NCI-H1694 (cell line): ENCODE results near the gene ADAMTS12.
"Not testable (repeated sequence)": the region's sequence is repeated elsewhere in the genome, so short reads cannot be mapped to it uniquely, and the experiment has no call there.

Experiments
- DNase-seq: peaks from one replicate; lab custom pipeline; 2025; lab: John Stamatoyannopoulos, UW

Gene ADAMTS12

GRCh38 chr5:33901156-33901555 lies 9.4 kb upstream of the ADAMTS12 start:
- no peak for DNase-seq

GRCh38 chr5:33894566-33894965 lies 2.8 kb upstream of the ADAMTS12 start:
- no peak for DNase-seq

DNA sequence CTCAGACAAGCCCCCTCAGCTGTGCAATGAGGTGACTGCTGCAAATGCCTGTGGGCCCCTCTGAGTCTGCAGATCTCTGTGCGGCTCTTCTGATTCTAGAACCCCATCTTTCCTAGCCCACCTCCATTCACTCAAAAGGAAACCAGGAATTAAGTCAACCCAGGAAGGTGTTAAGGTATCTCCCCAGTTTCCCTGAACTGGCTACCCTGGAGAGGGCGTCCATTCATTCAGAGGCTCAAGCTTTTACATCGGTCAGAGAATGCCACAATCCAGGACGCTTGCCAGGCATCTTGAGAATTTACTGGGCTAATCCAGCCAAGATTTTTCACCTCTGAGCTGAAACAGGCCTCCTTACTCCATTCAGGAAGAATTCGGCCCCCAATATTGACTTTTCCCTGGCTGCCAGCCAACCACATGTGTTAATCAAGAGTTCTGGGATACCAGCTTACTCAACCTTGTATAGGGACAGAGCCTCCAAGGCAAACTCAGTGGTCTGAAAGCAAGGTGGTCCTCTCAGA lies 889 bp upstream of the ADAMTS12 start:
- DNase-seq = no peak

DNA sequence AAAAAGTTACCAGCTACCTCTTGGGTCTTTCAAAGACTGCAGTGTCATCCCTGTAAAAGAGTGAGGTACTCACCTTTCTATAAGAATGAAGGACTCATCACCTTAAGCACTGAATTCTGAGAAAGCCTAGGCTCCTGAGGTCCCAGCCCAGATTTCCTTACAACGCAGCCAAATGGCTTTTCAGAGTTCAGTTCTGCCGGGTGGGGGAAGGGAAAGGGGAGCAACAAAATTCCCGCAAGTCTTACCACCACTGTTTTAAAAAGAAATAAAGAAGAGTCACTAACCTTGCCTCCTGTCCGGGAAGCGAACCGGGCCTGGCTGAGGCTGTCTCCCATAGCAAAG lies 373 bp downstream of the ADAMTS12 start:
- no peak for DNase-seq

DNA sequence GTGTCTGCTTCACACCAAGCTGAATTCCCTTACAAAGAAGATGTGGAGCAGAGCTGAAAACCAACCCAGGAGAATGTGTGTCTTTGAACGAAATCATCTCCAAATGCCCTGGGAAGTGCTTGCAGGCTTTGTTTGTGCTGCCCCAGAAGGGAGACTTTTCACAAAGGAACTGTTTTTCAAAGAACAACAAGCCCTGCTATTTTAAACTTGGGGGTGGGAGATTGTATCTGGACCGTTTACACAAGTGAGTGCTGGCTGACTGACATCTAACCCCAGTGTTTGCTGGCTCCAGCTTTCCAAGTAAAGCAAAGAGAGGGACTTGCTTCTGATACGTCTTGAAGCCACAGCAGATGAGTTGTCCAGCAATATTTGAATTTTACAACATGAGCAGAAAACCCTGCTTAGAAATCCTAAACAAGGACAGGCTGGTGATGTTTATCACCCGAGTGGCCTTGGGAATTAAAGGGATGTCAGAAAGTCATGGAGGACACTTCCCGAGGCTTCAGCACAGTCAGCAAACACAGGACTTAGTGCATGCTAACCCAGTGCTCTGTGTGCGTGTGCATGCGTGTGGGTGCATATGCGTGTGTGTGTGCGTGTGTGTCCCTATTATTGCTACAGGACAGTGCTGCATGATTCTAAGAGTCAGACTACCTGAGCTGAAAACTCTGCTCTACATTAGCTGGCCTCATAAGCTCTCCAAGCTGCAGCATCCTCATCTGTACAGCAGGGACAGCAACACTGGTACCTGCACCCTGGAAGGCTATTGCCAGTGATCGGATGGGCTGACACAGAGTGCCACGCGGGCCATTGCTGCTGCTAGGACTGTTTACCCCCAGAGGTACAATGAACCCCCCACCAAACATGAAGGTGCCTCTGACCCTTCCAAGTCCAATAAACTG lies 1.4 kb downstream of the ADAMTS12 start:
- DNase-seq = no peak

DNA sequence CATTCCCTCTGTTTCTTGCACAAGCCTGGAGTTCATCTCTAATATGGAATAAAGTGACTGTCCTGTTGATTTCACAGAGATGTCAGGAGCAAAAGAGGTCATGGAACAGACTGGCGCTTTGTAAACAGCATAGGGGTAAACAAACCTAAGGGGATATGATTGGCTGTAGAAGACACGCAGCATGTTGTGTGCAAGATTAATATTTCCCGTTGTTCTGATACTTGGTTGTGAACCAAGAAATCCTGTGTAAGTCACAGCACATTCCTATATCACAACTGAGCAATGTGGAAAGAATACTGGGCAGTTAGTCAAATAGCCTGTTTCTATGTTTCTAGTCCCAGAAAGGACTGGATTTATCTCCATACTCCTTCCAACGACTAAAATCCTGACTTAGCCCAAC lies 3.2 kb downstream of the ADAMTS12 start:
- no peak for DNase-seq

- DNase-seq = no peak
Measured at GRCh38 chr5:33887268-33887667, 4.5 kb downstream of the ADAMTS12 start.

DNA sequence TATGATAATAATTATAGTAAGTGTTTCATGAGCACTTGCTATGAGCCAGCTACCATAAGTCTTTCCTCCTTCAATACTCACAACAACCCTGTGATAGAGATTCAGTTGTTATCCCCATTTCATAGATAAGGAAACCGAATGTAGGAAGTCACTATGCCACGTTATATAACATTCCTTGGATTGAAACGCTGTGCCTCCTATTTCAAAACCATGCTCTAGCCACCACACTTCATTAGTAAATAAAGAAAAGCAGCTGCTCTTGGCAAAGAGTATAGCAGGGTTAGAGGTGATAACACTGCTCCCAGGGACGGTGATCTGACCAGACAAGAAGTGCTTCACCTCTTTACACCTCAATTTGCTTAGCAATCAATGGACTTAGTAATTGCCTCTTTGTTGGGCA lies 5.5 kb downstream of the ADAMTS12 start:
- DNase-seq = no peak

- no peak for DNase-seq
Measured at GRCh38 chr5:33885679-33886078, 6.1 kb downstream of the ADAMTS12 start.

GRCh38 chr5:33883482-33883881 lies 8.3 kb downstream of the ADAMTS12 start:
- DNase-seq = no peak

DNA sequence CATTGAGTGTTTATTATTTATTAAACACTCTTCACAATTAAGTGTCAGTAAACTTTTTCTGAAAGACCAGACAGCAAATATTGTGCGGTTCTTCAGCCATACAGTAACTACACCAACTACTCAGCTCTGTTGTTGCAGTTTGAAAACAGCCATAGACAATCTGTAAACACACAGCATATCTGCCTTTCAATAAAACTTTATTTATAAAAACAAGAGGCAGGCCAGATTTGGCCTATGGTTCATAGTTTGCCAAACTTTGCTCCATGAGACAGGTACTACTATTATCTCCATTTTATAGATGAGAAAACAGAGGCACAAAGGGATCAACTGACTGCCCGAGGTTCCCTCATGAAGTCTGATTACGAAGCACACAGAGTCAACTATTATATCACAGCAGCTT lies 11.5 kb downstream of the ADAMTS12 start:
- DNase-seq = no peak

DNA sequence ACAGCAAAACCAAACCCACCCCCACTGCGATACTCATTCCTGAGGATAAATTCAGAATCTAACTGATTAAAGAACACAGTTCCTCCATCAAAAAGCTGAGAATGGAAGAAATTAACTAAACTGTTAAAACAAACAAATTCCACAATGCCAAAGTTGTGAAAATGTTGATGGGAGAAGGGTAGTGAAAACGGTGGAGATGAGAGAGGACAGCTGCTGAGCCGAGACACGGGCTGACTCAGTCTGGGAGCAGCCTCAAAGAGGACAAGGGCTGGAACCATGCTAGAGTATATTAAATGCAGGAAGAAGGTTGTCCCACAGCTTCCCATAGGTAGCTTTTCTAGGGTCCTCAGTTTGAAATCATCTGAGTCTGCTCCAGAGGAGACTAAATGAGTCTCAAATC lies 14.3 kb downstream of the ADAMTS12 start:
- no peak for DNase-seq

DNA sequence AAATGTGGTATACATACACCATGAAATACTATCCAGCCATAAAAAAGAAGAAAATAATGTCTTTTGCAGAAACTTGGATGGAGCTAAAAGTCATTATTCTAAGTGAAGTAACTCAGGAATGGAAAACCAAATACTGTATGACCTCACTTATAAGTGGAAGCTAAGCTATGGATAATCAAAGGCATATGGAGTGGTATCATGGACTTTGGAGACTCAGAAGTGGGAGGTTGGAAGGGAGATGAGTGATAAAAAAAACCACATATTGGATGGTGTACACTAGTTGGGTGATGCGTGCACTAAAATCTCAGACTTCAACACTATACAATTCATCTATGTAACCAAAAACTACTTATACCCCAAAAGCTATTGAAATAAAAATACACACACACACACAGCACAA lies 24.5 kb downstream of the ADAMTS12 start:
- no peak for DNase-seq

GRCh38 chr5:33859177-33859576 lies 32.6 kb downstream of the ADAMTS12 start:
- DNase-seq = not testable (repeated sequence)

DNA sequence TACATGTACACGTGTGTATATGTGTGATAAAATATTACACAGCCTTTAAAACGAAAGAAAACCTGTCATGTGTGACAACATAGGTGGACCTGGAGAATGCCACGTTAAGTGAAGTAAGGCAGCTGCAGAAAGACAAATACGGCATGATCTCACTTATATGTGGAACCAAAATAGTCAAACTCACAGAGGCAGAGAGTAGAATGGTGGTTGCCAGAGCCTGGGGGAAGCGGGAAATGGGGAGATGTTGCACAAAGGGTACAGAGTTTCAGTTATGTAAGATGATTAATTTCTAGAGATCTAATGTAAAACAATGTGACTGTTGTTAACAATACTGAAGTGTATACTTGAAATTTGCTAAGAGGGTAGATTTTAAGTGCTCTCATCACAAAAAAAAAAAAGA lies 34.8 kb downstream of the ADAMTS12 start:
- no peak for DNase-seq

GRCh38 chr5:33855396-33855795 lies 36.4 kb downstream of the ADAMTS12 start:
- DNase-seq = no peak

DNA sequence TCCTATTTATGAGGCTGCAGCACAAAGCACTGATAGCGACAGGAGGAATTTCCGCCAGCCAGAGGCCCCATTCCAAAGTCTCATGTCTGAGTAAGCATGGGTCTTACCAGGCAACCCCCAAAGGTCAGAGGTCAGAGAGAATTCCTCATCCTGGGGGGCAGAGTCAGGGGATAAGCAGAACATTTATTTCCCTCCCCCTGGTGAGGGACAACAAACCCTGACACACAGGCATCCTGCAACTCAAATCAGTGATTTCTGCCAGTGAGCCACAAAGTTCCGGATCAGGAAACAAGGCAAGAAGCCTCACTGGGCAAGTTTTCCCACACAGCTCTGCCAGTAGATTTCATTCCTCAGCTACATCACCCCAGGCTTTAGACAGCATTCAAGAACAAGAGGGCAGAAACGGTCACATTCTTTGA lies 37.0 kb downstream of the ADAMTS12 start:
- DNase-seq = no peak

- DNase-seq = no peak
Measured at GRCh38 chr5:33852837-33853236, 39.0 kb downstream of the ADAMTS12 start.

GRCh38 chr5:33852319-33852718 lies 39.5 kb downstream of the ADAMTS12 start:
- DNase-seq = no peak

DNA sequence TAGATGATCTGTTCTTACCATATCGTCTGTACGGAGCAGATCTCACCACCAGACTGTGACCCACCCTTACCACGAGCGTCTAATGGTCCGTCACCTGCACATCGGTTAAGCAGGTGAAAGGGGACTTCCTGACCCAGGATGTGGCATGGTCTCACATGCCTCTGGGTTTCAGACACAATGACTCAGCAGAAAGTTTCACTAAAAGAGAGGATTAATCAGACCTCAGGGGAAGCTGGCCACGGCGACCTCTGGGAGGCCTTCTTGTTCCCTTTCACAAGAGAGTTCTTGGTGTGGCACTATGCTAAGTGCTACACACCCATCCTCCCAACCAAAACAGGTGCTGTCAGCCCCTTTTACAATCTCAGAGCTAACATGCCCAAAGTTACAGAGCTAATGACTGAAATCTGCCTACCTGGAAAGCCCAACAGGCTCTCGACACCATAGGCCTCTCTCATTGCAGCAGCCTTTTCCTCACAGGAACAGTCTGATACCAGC lies 41.6 kb downstream of the ADAMTS12 start:
- DNase-seq = no peak

GRCh38 chr5:33848554-33848953 lies 43.2 kb downstream of the ADAMTS12 start:
- no peak for DNase-seq

DNA sequence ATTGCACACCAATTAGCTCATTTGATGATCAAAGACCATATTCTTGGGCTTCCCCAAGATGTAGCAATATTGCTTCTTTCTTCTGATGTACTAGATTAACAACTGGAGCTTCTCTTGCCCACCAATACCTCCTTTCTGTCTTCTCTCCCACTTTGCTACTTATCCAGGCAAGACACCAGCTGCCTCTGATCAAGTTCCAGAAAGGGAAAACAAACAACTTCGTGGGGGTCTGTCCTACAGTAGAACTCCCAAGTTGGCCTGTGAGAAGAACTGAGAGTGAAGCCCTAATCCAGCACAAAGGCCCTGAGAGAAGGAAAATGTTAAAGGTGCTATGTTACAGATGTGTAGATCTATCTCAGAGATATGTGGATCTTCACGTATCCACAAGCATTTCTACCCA lies 44.9 kb downstream of the ADAMTS12 start:
- DNase-seq = no peak

GRCh38 chr5:33843579-33843978 lies 48.2 kb downstream of the ADAMTS12 start:
- no peak for DNase-seq

GRCh38 chr5:33842456-33842855 lies 49.3 kb downstream of the ADAMTS12 start:
- no peak for DNase-seq
